HCT116 (cell line): Measurements from ENCODE around the gene C1orf105. TPM values are rescaled to one million over a fixed set of nuclear protein-coding genes. Genes with fewer than 3 reads are reported as not detected.

ENCODE experiments used
- ATAC-seq: fragments of 200-7000 bp; cut with Tn5 transposase; 2 replicates; pipeline ENCODE4 v1.9.1; 2020; ENCODE audit warnings: mild to moderate bottlenecking, moderate library complexity
- BruUV-seq: library from RNA; stranded (reverse); fragments of 400-500 nt; replicated peaks from 2 replicates; lab custom pipeline; 2021; lab: Mats Ljungman, UMichigan
- CTCF ChIA-PET: fragments of 300-600 bp; sonication (Branson Sonifier 250); formaldehyde crosslinking; loops from one replicate; lab custom pipeline; 2021; ENCODE audit warnings: antibody characterized with exemption; lab: Charles Lee
- POLR2A ChIA-PET: fragments of 300-600, 350-600 bp; sonication (Branson Sonifier 250); formaldehyde crosslinking; loops from one replicate; lab custom pipeline; 2021; ENCODE audit warnings: antibody characterized with exemption; lab: Charles Lee
- RAD21 ChIA-PET, 2 experiments: fragments of 300-600 bp; sonication (Branson Sonifier 250); formaldehyde crosslinking; loops; one replicate each; lab custom pipeline; 2023; ENCODE audit warnings: low total read pairs in 2 of 2; ENCODE audit not compliant: uncharacterized antibody in 2 of 2, unreplicated experiment in 2 of 2, low non-redundant PET in 1 of 2; lab: Charles Lee
- DNase-seq: peaks from one replicate; pipeline ENCODE4 v3.0.0-alpha.2; 2010; ENCODE audit warnings: low read depth, low spot score
- H2AFZ ChIP-seq: fragments of 200-600 bp; shearing (Covaris generic), sonication (generic); 2 replicates; pipeline ENCODE4 v1.6.1; 2017; ENCODE audit warnings: low read depth, mixed run types, mixed read lengths, antibody characterized with exemption, low read length; ENCODE audit not compliant: poor library complexity, severe bottlenecking
- H3K27ac ChIP-seq: 2 replicates; pipeline ENCODE4 v1.5.1; 2012; ENCODE audit warnings: low read depth, low read length
- H3K27me3 ChIP-seq: fragments of 200-600 bp; sonication (generic); 2 replicates; pipeline ENCODE4 v1.6.1; 2016; ENCODE audit warnings: mixed run types, low read length, mixed read lengths; ENCODE audit not compliant: insufficient read depth
- H3K36me3 ChIP-seq, 2 experiments: fragments of 200-500 bp in 1 of 2; fragments of 200-600 bp in 1 of 2; sonication (Bioruptor generic) in 1 of 2; sonication (generic) in 1 of 2; 2 replicates each; pipeline versions ENCODE4 v1.5.1 to v1.6.1; 2014 to 2016; ENCODE audit warnings: low read length in 2 of 2, inconsistent platforms in 1 of 2, mixed read lengths in 1 of 2, mixed run types in 1 of 2; ENCODE audit not compliant: insufficient read depth in 2 of 2, control insufficient read depth in 1 of 2
- H3K4me1 ChIP-seq, 2 experiments: fragments of 200-600 bp in 1 of 2; sonication (generic) in 1 of 2; 2 replicates each; pipeline versions ENCODE4 v1.5.1 to v1.6.1; 2012 to 2017; ENCODE audit warnings: low read length in 2 of 2, inconsistent platforms in 1 of 2, mild to moderate bottlenecking in 1 of 2, mixed read lengths in 1 of 2, mixed run types in 1 of 2, moderate library complexity in 1 of 2; ENCODE audit not compliant: insufficient read depth in 2 of 2, control insufficient read depth in 1 of 2
- H3K4me2 ChIP-seq: fragments of 200-600 bp; sonication (generic); 2 replicates; pipeline ENCODE4 v1.6.1; 2017; ENCODE audit warnings: mixed run types, low read length, mixed read lengths
- H3K4me3 ChIP-seq, 2 experiments: fragments of 200-600 bp in 1 of 2; sonication (generic) in 1 of 2; replicated peaks in 1 of 2; 2 replicates each; pipeline ENCODE4 v1.5.1; 2011 to 2016; ENCODE audit warnings: low read length in 2 of 2, control low read depth in 1 of 2, low read depth in 1 of 2, mild to moderate bottlenecking in 1 of 2, mixed read lengths in 1 of 2, mixed run types in 1 of 2
- H3K79me2 ChIP-seq: fragments of 200-600 bp; sonication (generic); 2 replicates; pipeline ENCODE4 v1.6.1; 2017; ENCODE audit warnings: mild to moderate bottlenecking, mixed run types, low read length, moderate library complexity, mixed read lengths; ENCODE audit not compliant: insufficient read depth
- H3K9ac ChIP-seq: fragments of 200-600 bp; sonication (generic); 2 replicates; pipeline ENCODE4 v1.6.1; 2016; ENCODE audit warnings: low read length, mixed read lengths
- H3K9me2 ChIP-seq: fragments of 200-600 bp; sonication (generic), shearing (Covaris generic); 2 replicates; pipeline ENCODE4 v1.6.1; 2017; ENCODE audit warnings: mixed run types, mild to moderate bottlenecking, moderate library complexity; ENCODE audit not compliant: insufficient read depth
- H3K9me3 ChIP-seq, 2 experiments: fragments of 200-500 bp in 1 of 2; fragments of 200-600 bp in 1 of 2; sonication (Bioruptor generic) in 1 of 2; sonication (generic) in 1 of 2; 2 replicates each; pipeline ENCODE4 v1.6.1; 2014 to 2017; ENCODE audit warnings: low read length in 2 of 2, mixed read lengths in 2 of 2, inconsistent platforms in 1 of 2, low read depth in 1 of 2, mild to moderate bottlenecking in 1 of 2, mixed run types in 1 of 2, moderate library complexity in 1 of 2; ENCODE audit not compliant: control insufficient read depth in 1 of 2, insufficient read depth in 1 of 2
- H4K20me1 ChIP-seq: fragments of 200-600 bp; sonication (generic), shearing (Covaris generic); 2 replicates; pipeline ENCODE4 v1.6.1; 2017; ENCODE audit warnings: mixed run types, mild to moderate bottlenecking, moderate library complexity; ENCODE audit not compliant: insufficient read depth
- CBX3 ChIP-seq: IDR thresholded peaks from 2 replicates; pipeline ENCODE4 v1.6.1; 2012; ENCODE audit warnings: low read depth
- CEBPB ChIP-seq: IDR thresholded peaks from 2 replicates; pipeline ENCODE4 v1.6.1; 2012; ENCODE audit warnings: low read depth
- CTCF ChIP-seq, 3 experiments: fragments of 200-600 bp in 1 of 3; sonication (generic) in 1 of 3; IDR thresholded peaks in 2 of 3; conservative IDR thresholded peaks in 1 of 3; 2 replicates each; pipeline ENCODE4 v1.5.1; 2012 to 2017; ENCODE audit warnings: low read depth in 2 of 3, low read length in 2 of 3, antibody characterized with exemption in 1 of 3, borderline replicate concordance in 1 of 3, control low read depth in 1 of 3, mild to moderate bottlenecking in 1 of 3, mixed read lengths in 1 of 3, mixed run types in 1 of 3, moderate library complexity in 1 of 3; ENCODE audit not compliant: insufficient read depth in 1 of 3
- EGR1 ChIP-seq: IDR thresholded peaks from 2 replicates; pipeline ENCODE4 v1.6.1; 2012; ENCODE audit warnings: low read depth
- ELF1 ChIP-seq: IDR thresholded peaks from 2 replicates; pipeline ENCODE4 v1.6.1; 2012; ENCODE audit warnings: low read depth, borderline replicate concordance
- EZH2phosphoT487 ChIP-seq: fragments of 200-600 bp; IDR thresholded peaks from 2 replicates; pipeline ENCODE4 v1.6.1; 2018; ENCODE audit warnings: antibody characterized with exemption, borderline replicate concordance
- JUND ChIP-seq: IDR thresholded peaks from 2 replicates; pipeline ENCODE4 v1.6.1; 2012
- POLR2AphosphoS5 ChIP-seq: IDR thresholded peaks from 2 replicates; pipeline ENCODE4 v1.6.1; 2011; ENCODE audit warnings: mild to moderate bottlenecking, low read depth, low read length, moderate library complexity
- RAD21 ChIP-seq: IDR thresholded peaks from 2 replicates; pipeline ENCODE4 v1.6.1; 2012; ENCODE audit warnings: low read depth, mild to moderate bottlenecking
- SRF ChIP-seq: IDR thresholded peaks from 2 replicates; pipeline ENCODE4 v1.6.1; 2012; ENCODE audit warnings: low read depth
- TCF7L2 ChIP-seq: IDR thresholded peaks from 2 replicates; pipeline ENCODE4 v1.7.0; 2011; ENCODE audit warnings: borderline replicate concordance, inconsistent platforms; ENCODE audit not compliant: insufficient read depth, insufficient read length; ENCODE audit errors: extremely low read depth
- YY1 ChIP-seq: IDR thresholded peaks from 2 replicates; pipeline ENCODE4 v1.6.1; 2011; ENCODE audit warnings: low read length, low read depth, moderate library complexity, mild to moderate bottlenecking; ENCODE audit not compliant: insufficient replicate concordance; ENCODE audit errors: extremely low read depth
- ZFX ChIP-seq: fragments of 450-650 bp; IDR thresholded peaks from 2 replicates; pipeline ENCODE4 v1.6.1; 2017
- ZNF274 ChIP-seq: fragments of 200-500 bp; sonication (Bioruptor generic); IDR thresholded peaks from 2 replicates; pipeline ENCODE4 v1.6.1; 2014; ENCODE audit warnings: mild to moderate bottlenecking, low read depth, low read length, inconsistent platforms
- intact Hi-C: fragments of 100-400 bp; cut with micrococcal nuclease; formaldehyde crosslinking; loops from 2 replicates; pipeline ENCODE4 v1.10.0; 2022
- total RNA-seq: library from RNA; stranded (reverse); gene quantifications from one replicate; pipeline ENCODE4 v1.2.1, GENCODE V29; 2021; ENCODE audit not compliant: unreplicated experiment

Gene C1orf105
- total RNA-seq, 1 experiment from 2014 or later, result not detected

- no peak for TF ChIP-seq TCF7L2
- TF ChIP-seq ZNF274, result no peak
- no peak for TF ChIP-seq ZFX
- TF ChIP-seq JUND, result no peak
- TF ChIP-seq, all 23 proteins: peak for 0
Measured at GRCh38 chr1:172448995-172449584, 28.6 kb downstream of the C1orf105 start (continued).

GRCh38 chr1:172449585-172450523 lies 29.4 kb downstream of the C1orf105 start:
- Histone ChIP-seq H3K9me2 (no peaks in the 10 kb centered on the region), H4K20me1 (no peaks in the 10 kb centered on the region), H3K36me3 (no peaks in the 10 kb centered on the region), H3K9me3 (no peaks in the 10 kb centered on the region), H3K27ac (no peak overlapping the region), H3K4me3 (no peak overlapping the region), H3K79me2 (no peaks in the 10 kb centered on the region), H3K4me2 (peak overlapping the region; percentile 5; the same call in 1 of the 2 replicates), H2AFZ (peak overlapping the region; percentile 70), H3K9ac (no peak overlapping the region), H3K27me3 (no peaks in the 10 kb centered on the region), H3K4me1 (peaks cover 0 to 20% of the 10 kb centered on the region in 2 experiments; a peak in 2 of 4 replicates)
- peak; percentile 39 for DNase-seq
- RAD21 ChIA-PET, result interaction anchor here (0.5 to 1.2 kb wide), 2 partner anchors 36 to 464 kb away, joined by 3 read pairs; no protein-coding TSS in a partner anchor
- TF ChIP-seq CBX3, result peak; percentile 66; the same call in 1 of the 2 replicates
- TF ChIP-seq POLR2AphosphoS5, result no peak; the same call in 1 of the 2 replicates
- no peak for TF ChIP-seq EGR1
- no peak for TF ChIP-seq CEBPB
- TF ChIP-seq RAD21, result peak; percentile 94
- peak; percentile 36; the same call in 1 of the 2 replicates for TF ChIP-seq ZFX
- TF ChIP-seq EZH2phosphoT487, result no peak
- TF ChIP-seq ELF1, result no peak
- peak; percentile 52 for TF ChIP-seq YY1
- TF ChIP-seq SRF, result no peak
- TF ChIP-seq CTCF (IDR thresholded peaks at IDR 0.05 in 2 of 3, conservative IDR thresholded peaks at IDR 0.05 in 1 of 3; ENCODE audit: borderline replicate concordance in 1 of 3, insufficient read depth in 1 of 3, low read depth in 2 of 3, low read length in 2 of 3), result peak; percentile 83 to 88 (median 86)
- BruUV-seq, result no TSS peak
- POLR2A ChIA-PET, result no interaction called here
- CTCF ChIA-PET, result interaction anchor here (1.0 to 3.3 kb wide), 2 partner anchors 270 to 447 kb away, joined by 3 to 24 read pairs; no protein-coding TSS in a partner anchor
- ATAC-seq, result peak; percentile 97
- intact Hi-C loops, result loop anchor here (1.0 to 2.0 kb wide), 2 partner anchors 83 to 269 kb away; partner anchors contain the start of gene SUCO
